CD14-positive monocyte (primary cell): Measurements from ENCODE around the gene UGGT2. TPM values are rescaled to one million over a fixed set of nuclear protein-coding genes. Genes with fewer than 3 reads are reported as not detected.
"Not testable (repeated sequence)": the region's sequence is repeated elsewhere in the genome, so short reads cannot be mapped to it uniquely, and the experiment has no call there.

ENCODE experiments used
- DNase-seq, 3 donors: peaks; one replicate each; pipeline ENCODE4 v3.0.0-alpha.2; 2011 to 2022
- H2AFZ ChIP-seq: 2 replicates; pipeline ENCODE4 v1.6.0; 2012; ENCODE audit warnings: mild to moderate bottlenecking, low read depth, low read length, inconsistent platforms; ENCODE audit not compliant: insufficient read depth, poor library complexity, severe bottlenecking
- H3K27ac ChIP-seq, 2 donors: 1 replicate in 1 of 2; 2 replicates in 1 of 2; pipeline ENCODE4 v1.5.1; 2012 to 2013; ENCODE audit warnings: low read length in 2 of 2, control low read depth in 1 of 2, inconsistent platforms in 1 of 2, low read depth in 1 of 2, mild to moderate bottlenecking in 1 of 2
- H3K27me3 ChIP-seq, 2 donors: one replicate each; pipeline versions ENCODE4 v1.6.0 to v1.6.1; 2011 to 2013; ENCODE audit warnings: low read length in 2 of 2; ENCODE audit not compliant: control insufficient read depth in 2 of 2, insufficient read depth in 2 of 2
- H3K36me3 ChIP-seq, 2 donors: replicated peaks in 1 of 2; 1 replicate in 1 of 2; 2 replicates in 1 of 2; pipeline versions ENCODE4 v1.5.1 to v1.6.1; 2012 to 2013; ENCODE audit warnings: low read length in 2 of 2, control low read depth in 1 of 2, inconsistent platforms in 1 of 2, mild to moderate bottlenecking in 1 of 2; ENCODE audit not compliant: insufficient read depth in 2 of 2, control insufficient read depth in 1 of 2
- H3K4me1 ChIP-seq, 2 donors: 1 replicate in 1 of 2; 2 replicates in 1 of 2; pipeline versions ENCODE4 v1.5.1 to v1.6.1; 2012 to 2013; ENCODE audit warnings: low read length in 2 of 2, control low read depth in 1 of 2, inconsistent platforms in 1 of 2, mild to moderate bottlenecking in 1 of 2, moderate library complexity in 1 of 2; ENCODE audit not compliant: insufficient read depth in 2 of 2, control insufficient read depth in 1 of 2
- H3K4me2 ChIP-seq: replicated peaks from 2 replicates; pipeline ENCODE3; 2012; ENCODE audit warnings: low read length, moderate library complexity, mild to moderate bottlenecking; ENCODE audit not compliant: poor library complexity, severe bottlenecking; ENCODE audit errors: extremely low read depth
- H3K4me3 ChIP-seq, 3 experiments: fragments of 200-600 bp in 1 of 3; sonication (generic) in 1 of 3; replicated peaks in 1 of 3; 1 replicate in 2 of 3; 2 replicates in 1 of 3; pipeline ENCODE4 v1.5.1; 2011 to 2013; ENCODE audit warnings: low read length in 3 of 3, mild to moderate bottlenecking in 3 of 3, control low read depth in 2 of 3, low read depth in 2 of 3, inconsistent platforms in 1 of 3, moderate library complexity in 1 of 3
- H3K79me2 ChIP-seq: 2 replicates; pipeline ENCODE4 v1.6.0; 2012; ENCODE audit warnings: mild to moderate bottlenecking, control low read depth, inconsistent platforms, low read length, moderate library complexity; ENCODE audit not compliant: insufficient read depth
- H3K9ac ChIP-seq: 2 replicates; pipeline ENCODE4 v1.6.0; 2017; ENCODE audit warnings: low read length, mild to moderate bottlenecking; ENCODE audit not compliant: insufficient read depth, poor library complexity, severe bottlenecking
- H3K9me3 ChIP-seq, 2 donors: replicated peaks in 1 of 2; 1 replicate in 1 of 2; 2 replicates in 1 of 2; pipeline versions ENCODE4 v1.5.1 to v1.6.1; 2012 to 2013; ENCODE audit warnings: low read length in 2 of 2, control low read depth in 1 of 2; ENCODE audit not compliant: control insufficient read depth in 1 of 2, insufficient read depth in 1 of 2
- H4K20me1 ChIP-seq: 2 replicates; pipeline ENCODE4 v1.6.0; 2012; ENCODE audit warnings: mild to moderate bottlenecking, low read length, control low read depth, moderate library complexity; ENCODE audit not compliant: insufficient read depth
- H3K27ac Mint-ChIP-seq, 7 donors: one replicate each; pipeline ENCODE4 v1.8.0; 2020; ENCODE audit warnings: mild to moderate bottlenecking in 7 of 7, mixed read lengths in 7 of 7, moderate library complexity in 6 of 7, inconsistent platforms in 2 of 7
- H3K27me3 Mint-ChIP-seq, 3 donors: one replicate each; pipeline ENCODE4 v1.8.0; 2021 to 2022; ENCODE audit warnings: low read depth in 3 of 3, mild to moderate bottlenecking in 3 of 3, mixed read lengths in 3 of 3, moderate library complexity in 3 of 3, inconsistent platforms in 1 of 3
- H3K36me3 Mint-ChIP-seq, 2 donors: one replicate each; pipeline ENCODE4 v1.8.0; 2020; ENCODE audit warnings: mixed read lengths in 2 of 2, inconsistent platforms in 1 of 2, mild to moderate bottlenecking in 1 of 2
- H3K4me1 Mint-ChIP-seq: one replicate; pipeline ENCODE4 v1.8.0; 2020; ENCODE audit warnings: mild to moderate bottlenecking, mixed read lengths
- H3K4me3 Mint-ChIP-seq, 2 donors: one replicate each; pipeline ENCODE4 v1.8.0; 2020; ENCODE audit warnings: mild to moderate bottlenecking in 2 of 2, mixed read lengths in 2 of 2, moderate library complexity in 1 of 2
- H3K9me3 Mint-ChIP-seq, 7 donors: one replicate each; pipeline ENCODE4 v1.8.0; 2020 to 2022; ENCODE audit warnings: mixed read lengths in 7 of 7, mild to moderate bottlenecking in 6 of 7, moderate library complexity in 6 of 7, inconsistent platforms in 2 of 7
- CTCF ChIP-seq: fragments of 200-600 bp; IDR thresholded peaks from one replicate; pipeline ENCODE4 v1.8.0; 2022; ENCODE audit warnings: antibody characterized with exemption, mild to moderate bottlenecking
- WGBS: methylation state at CpG from one replicate; pipeline ENCODE4 v1.1.5; 2013; ENCODE audit warnings: missing lambda C conversion rate; ENCODE audit not compliant: insufficient coverage; 5-methylcytosine and 5-hydroxymethylcytosine counted together
- intact Hi-C, 2 donors: fragments of 100-400 bp; cut with micrococcal nuclease; formaldehyde crosslinking; loops; one replicate each; pipeline versions ENCODE4 v1.15.0 to v1.15.1; 2023
- polyA plus RNA-seq, 3 donors: library from polyadenylated mRNA; depleted of rRNA in 1 of 3; unstranded in 2 of 3; stranded (reverse) in 1 of 3; fragments of 300-500 nt in 2 of 3; fragments of >200 nt in 1 of 3; fragmentation: Illumina TruSeq in 2 of 3; gene quantifications; 1 replicate in 2 of 3; 2 replicates in 1 of 3; pipeline ENCODE4 v1.2.3, GENCODE V29; 2012 to 2021

The UGGT2 gene
- polyA plus RNA-seq, 3 donors: 4.0 to 6.3 (median 5.6) TPM

- H3K9me3 ChIP-seq: peaks cover 12 to 14% of the 10 kb centered on the region in 2 donors
- Mint-ChIP-seq H3K36me3 (peaks cover 6 to 26% of the 10 kb centered on the region in 2 donors), H3K9me3 (peaks cover 13 to 34% (median 21%) of the 10 kb centered on the region in 7 donors)
- H3K36me3 ChIP-seq, H3K4me1 ChIP-seq, H3K27ac ChIP-seq, H3K27me3 ChIP-seq, H3K27ac Mint-ChIP-seq, H4K20me1 ChIP-seq, DNase-seq, H3K27me3 Mint-ChIP-seq, H3K4me3 Mint-ChIP-seq, H3K4me1 Mint-ChIP-seq, intact Hi-C loops, H3K9ac ChIP-seq, H3K4me3 ChIP-seq, H3K4me2 ChIP-seq, H2AFZ ChIP-seq: not testable (repeated sequence)
- H3K79me2 ChIP-seq: peaks cover 13% of the 10 kb centered on the region
- over 99% methylated on average over 16 of the region's 16 CpGs for WGBS
These were observed 6.6 kb downstream of the UGGT2 start for GRCh38 chr13:96046449-96047126.

- Histone ChIP-seq H3K27me3 (no peaks in the 10 kb centered on the region), H4K20me1 (no peaks in the 10 kb centered on the region), H3K27ac (no peak overlapping the region), H3K9me3 (peaks cover 12 to 15% of the 10 kb centered on the region in 2 donors), H3K4me1 (no peaks in the 10 kb centered on the region), H3K79me2 (peaks cover 8% of the 10 kb centered on the region), H3K9ac (no peak overlapping the region), H3K36me3 (no peaks in the 10 kb centered on the region), H3K4me2 (no peak overlapping the region), H2AFZ (no peak overlapping the region), H3K4me3 (no peak overlapping the region)
- H3K4me1 Mint-ChIP-seq: no peaks in the 10 kb centered on the region
- peaks cover 13 to 30% (median 23%) of the 10 kb centered on the region in 7 donors for H3K9me3 Mint-ChIP-seq
- H3K4me3 Mint-ChIP-seq: no peak overlapping the region
- WGBS: no CpG with 5 or more reads among the region's 1 CpG
- H3K27me3 Mint-ChIP-seq: no peaks in the 10 kb centered on the region
- intact Hi-C loops: no loop called here
- peaks cover 15 to 27% of the 10 kb centered on the region in 2 donors for H3K36me3 Mint-ChIP-seq
- H3K27ac Mint-ChIP-seq: peak overlapping the region in 1 of 7 donors; percentile 61
- no peak for TF ChIP-seq CTCF
- DNase-seq: no peak
These were observed 9.0 kb downstream of the UGGT2 start for GRCh38 chr13:96044238-96044637.
